Measurements from ENCODE around the gene TREX2. TPM values are rescaled to one million over a fixed set of nuclear protein-coding genes. Genes with fewer than 3 reads are reported as not detected.

The TREX2 gene
- total and polyA plus RNA-seq, 2 of the 8 experiments (the other 6 are each of a cell fraction or from before 2014, with no cell fraction given), result 0.71 to 0.80 TPM

GRCh38 chrX:153474266-153474665, 28.4 kb upstream of the TREX2 start (continued):
- no peak for TF ChIP-seq CHD7 (IDR thresholded peaks at IDR 0.05; ENCODE audit: insufficient replicate concordance, low read length)
- TF ChIP-seq TAF1 (IDR thresholded peaks at IDR 0.05; ENCODE audit: low read depth, low read length), result no peak
- TF ChIP-seq E2F6 (IDR thresholded peaks at IDR 0.05), result no peak
- TF ChIP-seq KDM1A (IDR thresholded peaks at IDR 0.05; ENCODE audit: borderline replicate concordance, low read length), result no peak

Data from H1 (cell line).